ENCODE measurements around the gene MXD1.

The MXD1 gene

GRCh38 chr2:69975853-69976462 lies 61.0 kb downstream of the MXD1 start:
- in situ Hi-C loops (cut with MboI; ENCODE audit: low sequenced_read_pairs): no loop called here

- in situ Hi-C loops (cut with MboI; ENCODE audit: low sequenced_read_pairs): no loop called here
Observed at GRCh38 chr2:69977186-69977585, 62.3 kb downstream of the MXD1 start.

GRCh38 chr2:69977906-69978482 lies 63.1 kb downstream of the MXD1 start:
- in situ Hi-C loops (cut with MboI; ENCODE audit: low sequenced_read_pairs): no loop called here

- in situ Hi-C loops (cut with MboI; ENCODE audit: low sequenced_read_pairs): no loop called here
Observed at GRCh38 chr2:69979902-69980807, 65.2 kb downstream of the MXD1 start.

- in situ Hi-C loops (cut with MboI; ENCODE audit: low sequenced_read_pairs): no loop called here
Observed at GRCh38 chr2:69983392-69983966, 68.6 kb downstream of the MXD1 start.

- in situ Hi-C loops (cut with MboI; ENCODE audit: low sequenced_read_pairs): no loop called here
Observed at GRCh38 chr2:69985216-69985615, 70.3 kb downstream of the MXD1 start.

- in situ Hi-C loops (cut with MboI; ENCODE audit: low sequenced_read_pairs): no loop called here
Observed at GRCh38 chr2:69985688-69986087, 70.8 kb downstream of the MXD1 start.

GRCh38 chr2:69986691-69987090 lies 71.8 kb downstream of the MXD1 start:
- in situ Hi-C loops (cut with MboI; ENCODE audit: low sequenced_read_pairs): no loop called here

GRCh38 chr2:69988086-69988635 lies 73.3 kb downstream of the MXD1 start:
- in situ Hi-C loops (cut with MboI; ENCODE audit: low sequenced_read_pairs): no loop called here

- in situ Hi-C loops (cut with MboI; ENCODE audit: low sequenced_read_pairs): no loop called here
Observed at GRCh38 chr2:69989009-69989408, 74.1 kb downstream of the MXD1 start.

GRCh38 chr2:69989441-69990105 lies 74.7 kb downstream of the MXD1 start:
- in situ Hi-C loops (cut with MboI; ENCODE audit: low sequenced_read_pairs): no loop called here
